ENCODE measurements around the gene LOC128125822.

Gene LOC128125822

GRCh38 chr6:63543001-63543400 lies 29.3 kb upstream of the LOC128125822 start:
- peaks cover 3% of the 10 kb centered on the region for H3K9me3 Mint-ChIP-seq
- H3K4me1 Mint-ChIP-seq, result no peaks in the 10 kb centered on the region
- no peaks in the 10 kb centered on the region for H3K36me3 Mint-ChIP-seq (ENCODE audit: low read depth)
- ATAC-seq (replicated peaks), result no peak
- H3K4me3 Mint-ChIP-seq, result no peak overlapping the region
- H3K27ac Mint-ChIP-seq, result no peak overlapping the region
- peaks cover 19% of the 10 kb centered on the region for H3K27me3 Mint-ChIP-seq

- ATAC-seq (replicated peaks), result no peak
- H3K36me3 Mint-ChIP-seq (ENCODE audit: low read depth), result no peaks in the 10 kb centered on the region
Observed at GRCh38 chr6:63543982-63544381, 28.3 kb upstream of the LOC128125822 start.

GRCh38 chr6:63546236-63546635 lies 26.0 kb upstream of the LOC128125822 start:
- peaks cover 19% of the 10 kb centered on the region for H3K27me3 Mint-ChIP-seq
- no peak overlapping the region for H3K4me3 Mint-ChIP-seq

More at GRCh38 chr6:63543982-63544381, 28.3 kb upstream of the LOC128125822 start:
- peaks cover 21% of the 10 kb centered on the region for H3K27me3 Mint-ChIP-seq
- no peaks in the 10 kb centered on the region for H3K4me1 Mint-ChIP-seq
- H3K27ac Mint-ChIP-seq, result no peak overlapping the region
- peaks cover 3% of the 10 kb centered on the region for H3K9me3 Mint-ChIP-seq
- H3K4me3 Mint-ChIP-seq, result no peak overlapping the region

GRCh38 chr6:63546697-63547096 lies 25.6 kb upstream of the LOC128125822 start:
- Mint-ChIP-seq H3K36me3 (ENCODE audit: low read depth) (no peaks in the 10 kb centered on the region), H3K4me3 (no peak overlapping the region), H3K4me1 (no peaks in the 10 kb centered on the region), H3K27me3 (peaks cover 16% of the 10 kb centered on the region), H3K27ac (no peak overlapping the region), H3K9me3 (peaks cover 2% of the 10 kb centered on the region)
- no peak for ATAC-seq (replicated peaks)

More at GRCh38 chr6:63546236-63546635, 26.0 kb upstream of the LOC128125822 start:
- no peak for ATAC-seq (replicated peaks)
- Mint-ChIP-seq H3K4me1 (no peaks in the 10 kb centered on the region), H3K9me3 (peaks cover 3% of the 10 kb centered on the region), H3K27ac (no peak overlapping the region), H3K36me3 (ENCODE audit: low read depth) (no peaks in the 10 kb centered on the region)

GRCh38 chr6:63549076-63549475 lies 23.2 kb upstream of the LOC128125822 start:
- H3K4me3 Mint-ChIP-seq, result no peak overlapping the region

GRCh38 chr6:63553208-63553607 lies 19.1 kb upstream of the LOC128125822 start:
- H3K27ac Mint-ChIP-seq, result no peak overlapping the region
- no peaks in the 10 kb centered on the region for H3K36me3 Mint-ChIP-seq (ENCODE audit: low read depth)
- H3K9me3 Mint-ChIP-seq, result no peaks in the 10 kb centered on the region
- no peak for ATAC-seq (replicated peaks)
- H3K4me1 Mint-ChIP-seq, result no peaks in the 10 kb centered on the region
- peaks cover 19% of the 10 kb centered on the region for H3K27me3 Mint-ChIP-seq
- no peak overlapping the region for H3K4me3 Mint-ChIP-seq

More at GRCh38 chr6:63549076-63549475, 23.2 kb upstream of the LOC128125822 start:
- H3K4me1 Mint-ChIP-seq, result no peaks in the 10 kb centered on the region
- ATAC-seq (replicated peaks), result no peak
- H3K9me3 Mint-ChIP-seq, result no peaks in the 10 kb centered on the region
- H3K36me3 Mint-ChIP-seq (ENCODE audit: low read depth), result no peaks in the 10 kb centered on the region
- no peak overlapping the region for H3K27ac Mint-ChIP-seq
- peaks cover 13% of the 10 kb centered on the region for H3K27me3 Mint-ChIP-seq

- Mint-ChIP-seq H3K4me1 (no peaks in the 10 kb centered on the region), H3K27me3 (peaks cover 22% of the 10 kb centered on the region), H3K36me3 (ENCODE audit: low read depth) (no peaks in the 10 kb centered on the region), H3K9me3 (no peaks in the 10 kb centered on the region), H3K27ac (no peak overlapping the region), H3K4me3 (no peak overlapping the region)
- no peak for ATAC-seq (replicated peaks)
Observed at GRCh38 chr6:63553900-63554299, 18.4 kb upstream of the LOC128125822 start.

GRCh38 chr6:63554782-63555181 lies 17.5 kb upstream of the LOC128125822 start:
- no peaks in the 10 kb centered on the region for H3K4me1 Mint-ChIP-seq
- no peak overlapping the region for H3K4me3 Mint-ChIP-seq
- H3K27ac Mint-ChIP-seq, result no peak overlapping the region
- H3K9me3 Mint-ChIP-seq, result no peaks in the 10 kb centered on the region
- H3K36me3 Mint-ChIP-seq (ENCODE audit: low read depth), result no peaks in the 10 kb centered on the region
- ATAC-seq (replicated peaks), result no peak
- peaks cover 22% of the 10 kb centered on the region for H3K27me3 Mint-ChIP-seq

GRCh38 chr6:63556369-63556768 lies 15.9 kb upstream of the LOC128125822 start:
- no peak for ATAC-seq (replicated peaks)
- no peaks in the 10 kb centered on the region for H3K4me1 Mint-ChIP-seq
- no peak overlapping the region for H3K4me3 Mint-ChIP-seq
- H3K27me3 Mint-ChIP-seq, result peaks cover 22% of the 10 kb centered on the region
- no peaks in the 10 kb centered on the region for H3K36me3 Mint-ChIP-seq (ENCODE audit: low read depth)
- no peaks in the 10 kb centered on the region for H3K9me3 Mint-ChIP-seq
- no peak overlapping the region for H3K27ac Mint-ChIP-seq

GRCh38 chr6:63558278-63558677 lies 14.0 kb upstream of the LOC128125822 start:
- ATAC-seq (replicated peaks), result no peak
- no peaks in the 10 kb centered on the region for H3K36me3 Mint-ChIP-seq (ENCODE audit: low read depth)

GRCh38 chr6:63560801-63561287 lies 11.4 kb upstream of the LOC128125822 start:
- ATAC-seq (replicated peaks), result no peak

More at GRCh38 chr6:63558278-63558677, 14.0 kb upstream of the LOC128125822 start:
- Mint-ChIP-seq H3K27ac (no peak overlapping the region), H3K9me3 (no peaks in the 10 kb centered on the region), H3K27me3 (peaks cover 27% of the 10 kb centered on the region), H3K4me3 (no peak overlapping the region), H3K4me1 (no peaks in the 10 kb centered on the region)

GRCh38 chr6:63561288-63561687 lies 11.0 kb upstream of the LOC128125822 start:
- ATAC-seq (replicated peaks), result no peak
- Mint-ChIP-seq H3K27ac (no peak overlapping the region), H3K36me3 (ENCODE audit: low read depth) (no peaks in the 10 kb centered on the region), H3K4me3 (no peak overlapping the region), H3K27me3 (peaks cover 26% of the 10 kb centered on the region), H3K9me3 (no peaks in the 10 kb centered on the region), H3K4me1 (no peaks in the 10 kb centered on the region)

More at GRCh38 chr6:63560801-63561287, 11.4 kb upstream of the LOC128125822 start:
- Mint-ChIP-seq H3K27ac (no peak overlapping the region), H3K4me1 (no peaks in the 10 kb centered on the region), H3K27me3 (peaks cover 27% of the 10 kb centered on the region), H3K9me3 (no peaks in the 10 kb centered on the region), H3K4me3 (no peak overlapping the region), H3K36me3 (ENCODE audit: low read depth) (no peaks in the 10 kb centered on the region)

- Mint-ChIP-seq H3K36me3 (ENCODE audit: low read depth) (no peaks in the 10 kb centered on the region), H3K4me3 (no peak overlapping the region), H3K4me1 (no peaks in the 10 kb centered on the region), H3K27ac (no peak overlapping the region), H3K9me3 (no peaks in the 10 kb centered on the region), H3K27me3 (peaks cover 12% of the 10 kb centered on the region)
- ATAC-seq (replicated peaks), result no peak
Observed at GRCh38 chr6:63563235-63563634, 9.0 kb upstream of the LOC128125822 start.

GRCh38 chr6:63565058-63565726 lies 7.1 kb upstream of the LOC128125822 start:
- H3K27ac Mint-ChIP-seq, result no peak overlapping the region
- no peaks in the 10 kb centered on the region for H3K4me1 Mint-ChIP-seq
- H3K27me3 Mint-ChIP-seq, result peaks cover 9% of the 10 kb centered on the region
- no peaks in the 10 kb centered on the region for H3K36me3 Mint-ChIP-seq (ENCODE audit: low read depth)
- no peak for ATAC-seq (replicated peaks)
- no peak overlapping the region for H3K4me3 Mint-ChIP-seq
- H3K9me3 Mint-ChIP-seq, result no peaks in the 10 kb centered on the region

GRCh38 chr6:63565727-63566596 lies 6.3 kb upstream of the LOC128125822 start:
- no peaks in the 10 kb centered on the region for H3K4me1 Mint-ChIP-seq
- H3K27ac Mint-ChIP-seq, result no peak overlapping the region
- ATAC-seq (replicated peaks), result no peak
- H3K27me3 Mint-ChIP-seq, result peaks cover 9% of the 10 kb centered on the region
- H3K9me3 Mint-ChIP-seq, result no peaks in the 10 kb centered on the region
- no peaks in the 10 kb centered on the region for H3K36me3 Mint-ChIP-seq (ENCODE audit: low read depth)
- no peak overlapping the region for H3K4me3 Mint-ChIP-seq

Data from activated T-helper 17 cell treated with anti-CD3 and anti-CD28 coated beads, Interleukin-2, amount 50 U/mL, for 72 hours (primary cell).